Stimulated activated effector memory CD8-positive, alpha-beta T cell treated with anti-CD3 and anti-CD28 coated beads, Interleukin-12 subunit alpha, Interleukin-12 subunit beta, amount 100 ng/mL, for 72 hours (primary cell): Measurements from ENCODE around the gene ANLN.
A peak's percentile ranks its signal among the peaks of the same experiment; 100 is the strongest.
"Not testable (repeated sequence)": the region's sequence is repeated elsewhere in the genome, so short reads cannot be mapped to it uniquely, and the experiment has no call there.

ENCODE experiments used
- ATAC-seq: fragments of 150-1000 bp; cut with Tn5 transposase; 2 replicates; pipeline ENCODE4 v1.10.0; 2021
- DNase-seq, 2 donors: peaks; one replicate each; pipeline ENCODE4 v3.0.0; 2021 to 2022; ENCODE audit warnings: low spot score in 2 of 2
- H3K27ac Mint-ChIP-seq: one replicate; pipeline ENCODE4 v1.8.0; 2022; ENCODE audit warnings: mild to moderate bottlenecking, mixed read lengths
- H3K36me3 Mint-ChIP-seq: one replicate; pipeline ENCODE4 v1.8.0; 2022; ENCODE audit warnings: mild to moderate bottlenecking, mixed read lengths
- H3K4me1 Mint-ChIP-seq: one replicate; pipeline ENCODE4 v1.8.0; 2022; ENCODE audit warnings: mixed read lengths
- H3K4me3 Mint-ChIP-seq: one replicate; pipeline ENCODE4 v1.8.0; 2022; ENCODE audit warnings: mild to moderate bottlenecking, mixed read lengths
- H3K9me3 Mint-ChIP-seq: one replicate; pipeline ENCODE4 v1.8.0; 2022; ENCODE audit warnings: mixed read lengths

The ANLN gene

DNA sequence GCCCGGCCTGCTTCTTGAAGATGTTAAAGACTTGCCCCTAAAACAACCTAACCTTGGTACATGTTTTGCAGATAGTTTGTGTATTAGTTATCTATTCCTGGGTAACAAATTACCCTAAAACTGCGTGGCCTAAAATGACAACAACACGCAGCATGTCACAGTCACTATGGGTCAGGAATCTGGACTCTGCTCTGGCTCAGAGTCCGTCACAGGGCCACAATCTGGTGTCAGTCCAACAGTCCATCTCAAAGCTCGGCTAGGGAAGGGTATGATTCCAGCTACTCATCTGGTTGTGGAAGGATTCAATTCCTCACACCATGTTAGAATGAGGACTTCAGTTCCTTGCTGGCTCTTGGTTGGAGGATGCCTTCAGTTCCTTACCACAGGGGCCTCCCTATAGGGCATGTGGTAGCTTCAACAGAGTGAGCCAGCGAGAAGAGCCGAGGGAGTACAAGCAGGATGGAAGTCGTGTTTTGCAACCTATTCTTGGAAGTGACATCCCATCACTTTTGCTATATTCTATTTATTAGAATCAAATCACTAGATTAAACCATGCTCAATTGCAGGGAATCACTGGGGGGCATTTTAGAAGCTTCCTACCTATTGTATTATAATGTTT is 71.3 kb downstream of the ANLN start:
- no peaks in the 10 kb centered on the region for H3K4me1 Mint-ChIP-seq
- no peak overlapping the region for H3K4me3 Mint-ChIP-seq
- no peaks in the 10 kb centered on the region for H3K36me3 Mint-ChIP-seq
- ATAC-seq (no peak), DNase-seq (no peak)
- no peak overlapping the region for H3K27ac Mint-ChIP-seq
- no peaks in the 10 kb centered on the region for H3K9me3 Mint-ChIP-seq

DNA sequence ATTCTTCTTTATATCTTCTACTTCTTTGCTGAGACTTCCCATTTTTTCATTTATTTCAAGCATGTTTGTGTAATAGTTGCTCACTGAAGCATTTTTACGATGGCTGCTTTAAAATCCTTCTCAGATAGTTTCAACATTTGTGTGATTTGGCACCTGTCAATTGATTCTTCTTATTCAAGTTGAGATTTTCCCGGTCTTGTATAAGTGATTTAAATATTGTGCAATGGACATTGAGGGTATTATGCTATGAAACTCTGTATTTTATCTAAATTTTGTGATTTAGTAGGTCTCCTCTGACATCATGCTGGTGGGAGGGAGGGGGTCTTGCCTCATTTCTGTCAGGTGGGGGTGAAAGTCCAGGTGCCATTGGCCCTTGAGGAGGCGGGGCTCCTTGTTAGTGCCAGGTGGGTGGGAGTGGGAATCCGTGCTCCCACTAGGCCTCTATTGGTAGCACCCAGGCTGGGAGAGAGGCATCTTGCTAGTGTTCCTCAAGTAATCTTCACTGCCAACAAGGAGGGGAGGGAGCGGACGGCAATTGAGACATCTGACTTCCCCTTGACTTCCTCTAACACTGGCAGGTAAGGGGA is 73.0 kb downstream of the ANLN start:
- Mint-ChIP-seq H3K36me3 (no peaks in the 10 kb centered on the region), H3K4me1 (no peaks in the 10 kb centered on the region), H3K27ac (no peak overlapping the region), H3K4me3 (no peak overlapping the region), H3K9me3 (no peaks in the 10 kb centered on the region)
- ATAC-seq = no peak
- DNase-seq = no peak

DNA sequence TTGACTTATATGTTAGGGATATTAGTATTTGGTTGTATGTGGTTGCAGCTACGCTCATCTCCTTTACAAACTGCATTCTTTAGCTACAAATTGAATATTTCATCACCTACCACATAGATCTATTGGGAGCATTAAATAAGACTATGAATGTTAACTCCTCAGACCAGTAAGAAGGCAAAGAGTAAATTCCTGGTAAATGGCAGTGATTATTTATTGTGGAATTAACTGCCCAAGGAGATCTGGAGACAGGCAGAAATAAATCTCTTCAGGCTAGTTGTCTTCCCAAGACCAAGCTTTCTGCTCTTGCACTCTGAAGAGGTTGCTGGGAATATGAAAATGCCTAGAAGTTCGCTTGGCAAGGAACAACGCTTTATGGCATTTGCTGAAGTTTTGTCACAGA is 74.6 kb downstream of the ANLN start:
- Mint-ChIP-seq H3K36me3 (no peaks in the 10 kb centered on the region), H3K4me3 (no peak overlapping the region), H3K4me1 (no peaks in the 10 kb centered on the region), H3K27ac (no peak overlapping the region), H3K9me3 (no peaks in the 10 kb centered on the region)
- ATAC-seq (no peak), DNase-seq (no peak)

DNA sequence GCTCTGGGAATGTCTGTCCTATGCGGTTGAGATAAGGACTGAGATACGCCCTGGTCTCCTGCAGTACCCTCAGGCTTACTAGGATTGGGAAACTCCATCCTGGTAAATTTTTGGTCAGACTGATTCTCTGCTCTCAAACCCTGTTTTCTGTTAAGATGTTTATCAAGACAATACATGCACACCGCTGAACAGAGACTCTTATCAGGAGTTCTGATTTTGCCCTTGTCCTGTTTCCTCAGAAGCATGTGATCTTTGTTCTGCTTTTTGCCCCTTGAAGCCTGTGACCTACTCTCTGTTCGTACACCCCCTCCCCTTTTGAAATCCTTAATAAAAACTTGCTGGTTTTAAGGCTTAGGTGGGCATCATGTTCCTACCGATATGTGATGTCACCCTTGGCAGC is 76.3 kb downstream of the ANLN start:
- not testable (repeated sequence) for H3K9me3 Mint-ChIP-seq, H3K36me3 Mint-ChIP-seq, ATAC-seq, H3K4me1 Mint-ChIP-seq, DNase-seq, H3K27ac Mint-ChIP-seq, H3K4me3 Mint-ChIP-seq

DNA sequence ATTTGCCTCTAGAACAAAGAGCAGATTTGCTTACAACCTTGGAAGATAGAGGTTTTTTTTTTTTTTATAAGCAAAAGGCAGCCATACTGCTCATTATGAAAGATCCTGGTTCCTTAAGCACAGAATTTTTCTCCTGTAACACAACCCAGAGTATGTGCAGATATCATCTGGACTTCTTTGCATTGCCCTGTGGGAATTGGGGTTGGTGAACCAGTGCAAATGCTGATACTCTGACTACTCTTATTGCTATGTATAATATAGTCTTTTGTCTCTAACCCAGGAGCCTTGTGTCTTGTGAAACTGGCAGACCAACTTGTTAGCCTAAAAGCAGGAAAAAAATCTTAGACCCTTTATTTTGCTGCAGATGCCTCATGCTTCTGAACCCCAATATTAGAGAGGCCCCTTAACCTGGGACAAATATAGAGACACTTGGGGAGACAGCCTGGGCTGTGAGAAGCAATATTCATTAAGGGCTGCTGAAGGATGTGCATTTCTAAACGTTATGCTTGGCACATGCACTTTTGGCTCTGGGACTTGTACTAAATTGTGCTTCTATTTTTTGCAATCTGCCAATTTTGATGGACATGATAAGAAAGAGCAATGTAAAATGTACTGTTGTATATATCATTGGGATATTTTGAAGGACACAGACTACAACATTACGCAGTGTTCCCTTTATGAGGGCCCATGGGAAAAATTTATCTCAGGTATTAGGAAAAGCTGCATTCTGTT is 78.9 kb downstream of the ANLN start:
- Mint-ChIP-seq H3K36me3 (no peaks in the 10 kb centered on the region), H3K4me3 (no peak overlapping the region), H3K4me1 (no peaks in the 10 kb centered on the region), H3K9me3 (no peaks in the 10 kb centered on the region), H3K27ac (no peak overlapping the region)
- ATAC-seq (no peak), DNase-seq (no peak)

DNA sequence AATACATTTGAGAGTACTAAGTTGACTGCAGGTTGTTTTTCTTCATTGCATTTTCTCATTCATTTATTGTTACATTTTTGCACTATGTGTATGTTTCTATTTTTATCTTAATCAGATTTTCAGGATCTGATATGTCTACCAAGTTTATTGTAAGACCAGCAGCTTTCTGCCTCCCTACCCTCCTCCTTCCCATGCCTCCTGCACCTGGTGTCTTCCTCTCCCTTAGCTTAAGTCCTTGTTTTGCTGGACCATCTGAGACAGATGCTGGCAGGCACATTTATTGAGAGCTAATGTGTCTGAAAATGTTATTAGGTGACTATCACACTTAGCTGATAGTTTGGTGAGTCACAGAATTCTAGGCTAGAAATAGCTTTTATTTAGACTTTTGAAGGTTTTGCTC is 79.6 kb downstream of the ANLN start:
- Mint-ChIP-seq H3K27ac (no peak overlapping the region), H3K4me1 (peaks cover 6% of the 10 kb centered on the region), H3K9me3 (no peaks in the 10 kb centered on the region), H3K36me3 (no peaks in the 10 kb centered on the region), H3K4me3 (no peak overlapping the region)
- DNase-seq = no peak
- no peak for ATAC-seq

DNA sequence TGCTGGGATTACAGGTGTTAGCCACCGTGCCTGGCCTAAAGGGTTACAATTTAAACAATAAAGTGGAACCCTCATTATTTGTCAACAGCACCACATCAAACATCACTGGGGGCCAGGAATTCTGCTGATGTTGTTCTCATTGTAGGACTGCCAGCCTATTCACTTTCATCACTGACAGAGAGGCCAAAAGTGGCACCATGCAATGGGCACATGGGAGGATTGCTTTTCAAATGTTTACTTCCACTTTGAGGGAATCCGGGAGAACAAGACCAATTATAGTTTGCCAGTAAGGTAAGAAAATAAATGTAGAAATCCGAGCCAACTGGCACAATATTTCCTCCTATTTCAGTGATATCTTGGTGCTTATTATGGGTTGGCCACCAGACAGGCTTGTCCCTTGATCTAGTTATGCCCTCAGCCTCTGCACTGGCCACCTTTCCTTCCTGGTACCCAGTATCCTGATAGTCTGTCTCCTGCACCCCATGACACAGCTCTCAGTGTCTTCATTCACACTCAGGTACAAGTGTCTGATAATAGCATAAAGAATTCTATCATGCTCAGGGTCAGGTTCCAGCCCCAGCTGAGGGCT is 82.6 kb downstream of the ANLN start:
- Mint-ChIP-seq H3K4me1 (peaks cover 12% of the 10 kb centered on the region), H3K9me3 (no peaks in the 10 kb centered on the region), H3K4me3 (no peak overlapping the region), H3K36me3 (no peaks in the 10 kb centered on the region), H3K27ac (no peak overlapping the region)
- ATAC-seq (no peak), DNase-seq (no peak)

DNA sequence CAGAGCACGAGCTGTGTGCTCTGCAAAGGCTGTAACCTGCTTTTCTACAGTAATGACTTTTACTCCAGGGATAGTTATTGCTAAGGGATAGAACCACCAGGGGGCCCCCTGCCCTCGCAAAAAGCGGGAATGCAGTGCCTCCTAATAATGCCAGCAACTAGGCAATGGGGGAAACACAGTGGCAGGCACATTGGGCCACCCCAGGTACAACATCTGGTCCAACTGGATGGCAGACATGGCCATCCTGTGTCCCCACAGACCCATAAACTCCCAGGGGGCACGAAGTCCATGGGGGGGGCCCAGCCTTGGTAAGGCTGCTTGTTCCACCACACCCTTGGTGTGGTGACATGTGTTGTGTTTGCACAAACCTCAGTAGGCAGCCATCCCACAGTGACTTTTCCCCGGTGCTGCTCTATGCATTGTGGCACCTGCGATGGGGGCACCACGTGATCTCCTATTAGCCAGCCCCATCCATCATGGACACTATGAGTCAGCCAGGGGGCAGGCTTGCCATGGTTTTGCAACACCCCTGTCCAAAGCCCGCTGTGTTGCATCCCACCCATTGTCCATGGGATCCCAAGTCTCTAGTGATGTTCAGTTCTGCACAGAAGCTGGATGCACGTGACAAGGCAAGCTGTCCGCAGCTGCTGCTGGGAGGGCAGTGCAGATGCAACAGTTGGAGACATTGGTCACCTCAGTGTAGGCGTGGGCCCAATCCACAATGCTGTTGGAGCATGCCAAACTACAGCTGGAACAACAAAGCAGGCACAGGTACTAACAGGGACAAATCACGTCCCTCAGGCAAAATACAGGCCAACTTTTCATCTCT is 84.0 kb downstream of the ANLN start:
- ATAC-seq = peak; percentile 33

DNA sequence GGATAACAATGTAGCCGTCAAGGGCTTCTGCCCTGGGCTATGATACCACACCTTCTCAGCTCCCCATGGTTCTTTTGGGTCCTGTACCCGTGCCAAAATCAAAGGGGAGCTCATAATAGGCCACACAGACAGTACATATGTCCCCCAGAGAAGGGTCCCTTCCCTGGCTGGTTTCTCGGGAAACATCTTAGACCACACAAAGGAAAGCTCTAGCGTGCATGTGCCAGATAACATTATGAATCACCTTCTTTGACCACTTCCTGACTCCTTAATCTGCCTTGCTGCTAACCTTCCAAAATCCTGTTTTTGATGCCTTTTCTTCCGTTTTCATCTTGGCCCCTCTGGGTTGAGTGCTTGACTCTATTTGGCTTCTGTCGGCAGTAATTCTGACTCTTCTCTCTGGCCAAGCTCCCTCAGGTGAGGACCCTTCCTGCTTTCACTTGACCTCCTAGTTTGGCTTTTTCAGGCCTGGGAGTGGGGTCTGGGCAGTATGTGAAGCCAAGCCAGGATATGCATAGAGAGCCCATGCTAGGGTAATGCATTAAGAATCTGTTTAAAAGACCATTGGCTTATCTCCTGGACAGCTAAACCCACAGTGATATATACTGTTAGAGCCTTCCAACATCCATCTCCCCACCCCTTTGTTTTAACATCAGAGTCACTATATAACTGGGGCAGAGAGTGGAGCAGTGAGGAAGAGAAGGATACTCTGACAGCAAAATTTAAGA is 84.8 kb downstream of the ANLN start:
- DNase-seq (no peak), ATAC-seq (peak; percentile 57)
- Mint-ChIP-seq H3K27ac (peak overlapping the region; percentile 6), H3K4me3 (no peak overlapping the region), H3K4me1 (peaks cover 12% of the 10 kb centered on the region), H3K9me3 (no peaks in the 10 kb centered on the region), H3K36me3 (no peaks in the 10 kb centered on the region)

More for the DNA sequence above, 84.0 kb downstream of the ANLN start:
- no peak overlapping the region for H3K4me3 Mint-ChIP-seq
- no peaks in the 10 kb centered on the region for H3K9me3 Mint-ChIP-seq
- peak in 1 of 2 donors; percentile 63 for DNase-seq
- H3K4me1 Mint-ChIP-seq = peaks cover 12% of the 10 kb centered on the region
- no peaks in the 10 kb centered on the region for H3K36me3 Mint-ChIP-seq
- peak overlapping the region; percentile 6 for H3K27ac Mint-ChIP-seq

DNA sequence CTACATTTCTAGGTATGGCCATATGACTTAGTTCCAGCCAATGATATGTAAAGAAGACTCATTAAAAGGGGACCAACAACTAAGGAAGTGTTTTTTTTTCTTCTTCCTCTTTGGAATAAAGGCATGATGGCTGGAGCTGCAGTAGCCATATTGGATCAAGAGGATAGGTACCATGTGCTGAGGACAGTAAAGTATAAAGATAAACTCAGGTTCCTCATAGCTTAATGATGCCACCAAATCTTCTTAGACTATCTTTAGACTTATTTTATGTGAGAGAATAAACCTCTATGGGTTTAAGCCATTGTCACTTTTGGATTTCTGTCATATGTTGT is 85.3 kb downstream of the ANLN start:
- no peak overlapping the region for H3K4me3 Mint-ChIP-seq
- no peak overlapping the region for H3K27ac Mint-ChIP-seq
- DNase-seq (no peak), ATAC-seq (no peak)
- H3K9me3 Mint-ChIP-seq = no peaks in the 10 kb centered on the region
- no peaks in the 10 kb centered on the region for H3K36me3 Mint-ChIP-seq
- peaks cover 12% of the 10 kb centered on the region for H3K4me1 Mint-ChIP-seq

DNA sequence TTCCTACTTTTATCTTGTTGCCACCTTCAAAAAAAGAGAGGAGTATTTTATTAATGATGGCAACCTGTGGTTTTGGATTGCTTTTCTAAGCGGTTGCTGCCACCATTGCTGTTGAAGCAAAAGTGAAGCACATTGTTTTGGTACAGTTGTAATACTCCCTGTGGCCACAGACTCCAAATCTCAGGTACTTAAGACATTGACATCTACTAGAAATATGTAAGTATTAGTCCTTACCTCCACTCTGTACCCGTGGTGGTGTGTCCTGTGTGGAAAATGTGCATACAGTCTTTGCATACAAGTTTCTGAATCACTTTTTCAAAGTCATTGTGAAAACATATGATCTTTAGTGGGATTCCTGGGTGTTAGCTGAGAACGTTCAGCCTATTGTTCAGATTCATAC is 85.7 kb downstream of the ANLN start:
- ATAC-seq (peak; percentile 72), DNase-seq (no peak)
- Mint-ChIP-seq H3K4me1 (peaks cover 12% of the 10 kb centered on the region), H3K4me3 (no peak overlapping the region), H3K9me3 (no peaks in the 10 kb centered on the region), H3K36me3 (no peaks in the 10 kb centered on the region), H3K27ac (no peak overlapping the region)

DNA sequence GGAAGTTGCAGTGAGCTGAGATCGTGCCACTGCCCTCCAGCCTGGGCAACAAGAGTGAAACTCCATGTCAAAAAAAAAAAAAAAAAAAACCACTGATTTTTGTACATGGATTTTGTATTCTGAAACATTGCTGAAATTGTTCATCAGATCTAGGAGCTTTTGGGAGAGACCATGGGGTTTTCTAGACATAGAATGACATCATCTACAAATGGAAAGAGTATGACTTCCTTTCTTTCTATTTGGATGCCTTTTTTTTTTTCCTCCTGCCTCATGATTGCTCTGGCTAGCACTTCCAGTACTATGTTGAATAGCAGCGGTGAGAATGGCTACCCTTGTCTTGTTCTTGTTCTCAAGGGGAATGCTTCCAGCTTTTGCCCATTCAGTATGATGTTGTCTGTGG is 89.1 kb downstream of the ANLN start:
- H3K4me1 Mint-ChIP-seq = peaks cover 10% of the 10 kb centered on the region
- no peaks in the 10 kb centered on the region for H3K36me3 Mint-ChIP-seq
- DNase-seq (no peak), ATAC-seq (no peak)
- H3K9me3 Mint-ChIP-seq = no peaks in the 10 kb centered on the region
- H3K4me3 Mint-ChIP-seq = no peak overlapping the region
- no peak overlapping the region for H3K27ac Mint-ChIP-seq

DNA sequence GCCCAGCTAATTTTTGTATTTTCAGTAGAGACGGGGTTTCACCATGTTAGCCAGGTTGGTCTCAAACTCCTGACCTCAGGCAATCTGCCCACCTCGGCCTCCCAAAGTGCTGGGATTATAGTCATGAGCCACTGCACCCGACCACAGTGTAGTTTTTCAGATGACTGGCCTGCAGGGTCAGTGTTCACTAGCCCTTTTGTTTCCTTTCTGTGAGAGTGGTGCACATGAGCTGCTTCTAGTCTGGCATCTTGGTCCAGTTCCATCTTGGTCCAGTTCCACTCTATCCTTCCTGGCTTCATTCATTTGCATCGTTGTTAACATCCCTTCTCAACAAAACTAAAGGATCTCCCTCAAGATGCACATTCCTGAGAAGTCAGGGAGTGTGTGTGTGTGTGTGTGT is 94.2 kb downstream of the ANLN start:
- H3K4me1 Mint-ChIP-seq, DNase-seq, H3K27ac Mint-ChIP-seq, H3K36me3 Mint-ChIP-seq, H3K9me3 Mint-ChIP-seq, H3K4me3 Mint-ChIP-seq, ATAC-seq: not testable (repeated sequence)

DNA sequence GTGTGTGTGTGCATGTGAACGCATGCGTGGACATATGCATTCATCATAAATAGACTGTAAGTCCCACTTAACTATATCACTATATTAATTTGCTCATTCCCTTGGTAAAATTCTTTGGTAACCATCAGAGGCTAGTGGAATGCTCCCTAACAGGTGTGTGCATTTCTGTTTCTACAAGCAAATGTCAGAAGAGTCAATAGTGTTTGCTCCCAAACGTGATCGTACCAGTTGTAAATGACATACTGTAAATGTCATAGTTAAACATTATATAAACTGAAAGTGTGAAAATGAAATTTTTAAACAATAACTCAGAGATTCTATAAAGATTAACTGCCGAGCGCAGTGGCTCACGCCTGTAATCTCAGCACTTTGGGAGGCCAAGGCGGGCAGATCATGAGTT is 94.6 kb downstream of the ANLN start:
- ATAC-seq (no peak), DNase-seq (no peak)
- no peaks in the 10 kb centered on the region for H3K4me1 Mint-ChIP-seq
- H3K9me3 Mint-ChIP-seq = no peaks in the 10 kb centered on the region
- no peak overlapping the region for H3K27ac Mint-ChIP-seq
- H3K36me3 Mint-ChIP-seq = no peaks in the 10 kb centered on the region
- no peak overlapping the region for H3K4me3 Mint-ChIP-seq

DNA sequence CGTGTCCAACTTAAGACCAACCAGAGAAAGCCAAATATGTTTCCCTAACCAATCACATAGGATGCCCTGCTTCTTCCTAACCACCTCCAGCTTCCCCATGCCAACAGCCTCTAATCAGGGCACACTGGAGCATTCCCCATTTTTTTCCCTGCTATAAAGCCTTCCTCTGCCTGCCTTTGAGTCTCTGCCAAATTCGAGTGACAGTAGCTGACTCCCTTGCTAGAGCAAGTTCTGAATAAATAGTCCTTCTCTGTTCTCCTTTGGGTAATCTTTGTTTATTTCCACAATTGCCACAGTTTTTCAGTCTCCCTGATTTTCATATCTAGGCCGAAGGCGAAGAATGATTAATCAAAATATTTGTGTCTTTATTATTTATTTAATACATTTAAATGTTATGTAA is 96.7 kb downstream of the ANLN start:
- H3K4me1 Mint-ChIP-seq = no peaks in the 10 kb centered on the region
- no peaks in the 10 kb centered on the region for H3K9me3 Mint-ChIP-seq
- no peak for DNase-seq
- H3K36me3 Mint-ChIP-seq = no peaks in the 10 kb centered on the region
- no peak for ATAC-seq
- H3K4me3 Mint-ChIP-seq = no peak overlapping the region
- H3K27ac Mint-ChIP-seq = no peak overlapping the region
